Measurements from ENCODE around the gene TRMU. TPM values are rescaled to one million over a fixed set of nuclear protein-coding genes. Genes with fewer than 3 reads are reported as not detected.
"Not testable (repeated sequence)": the region's sequence is repeated elsewhere in the genome, so short reads cannot be mapped to it uniquely, and the experiment has no call there.

Gene TRMU
- total RNA-seq, 1 donor from 2014 or later: 43.5 TPM

DNA sequence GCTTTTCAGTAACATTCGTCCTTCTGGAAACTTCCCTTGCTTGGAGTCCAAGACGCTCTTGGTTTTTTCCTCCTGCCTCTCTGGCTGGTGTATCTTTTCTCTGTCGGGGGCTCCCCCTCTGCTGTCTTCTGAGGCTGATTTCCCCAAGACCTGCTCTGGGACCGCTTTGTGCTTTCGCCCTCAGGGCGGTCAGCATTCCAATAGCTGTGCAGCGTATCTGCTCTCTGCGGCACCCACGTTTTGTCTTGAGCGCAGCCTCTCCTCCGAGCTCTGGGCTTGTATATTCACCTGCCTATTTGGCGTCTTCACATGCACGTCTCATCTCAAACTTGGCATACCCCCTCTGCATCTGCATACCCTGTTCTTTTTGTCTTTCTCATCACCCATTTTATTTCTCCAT is 36.4 kb upstream of the TRMU start:
- no peak for DNase-seq (ENCODE audit: low spot score)

DNA sequence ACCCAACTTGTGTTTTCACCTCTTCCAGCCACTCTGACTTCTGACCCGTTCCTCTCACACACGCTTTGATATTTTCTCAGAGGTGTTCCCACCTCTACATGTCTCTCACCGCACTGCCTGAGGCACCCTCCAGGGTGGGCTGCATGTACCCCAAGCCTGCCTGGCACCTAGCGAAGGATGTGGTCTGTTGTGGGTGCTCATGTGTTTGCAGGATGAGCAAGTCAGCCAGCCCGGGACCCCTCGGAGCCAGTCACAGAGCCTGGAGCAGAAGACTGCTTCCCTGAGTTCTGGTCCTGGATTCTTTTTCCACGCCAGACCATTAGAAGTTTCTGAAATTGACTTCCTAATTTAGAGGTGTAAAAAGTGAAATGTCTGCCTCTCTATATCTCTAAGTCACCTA is 35.0 kb upstream of the TRMU start:
- no peak for DNase-seq (ENCODE audit: low spot score)

DNA sequence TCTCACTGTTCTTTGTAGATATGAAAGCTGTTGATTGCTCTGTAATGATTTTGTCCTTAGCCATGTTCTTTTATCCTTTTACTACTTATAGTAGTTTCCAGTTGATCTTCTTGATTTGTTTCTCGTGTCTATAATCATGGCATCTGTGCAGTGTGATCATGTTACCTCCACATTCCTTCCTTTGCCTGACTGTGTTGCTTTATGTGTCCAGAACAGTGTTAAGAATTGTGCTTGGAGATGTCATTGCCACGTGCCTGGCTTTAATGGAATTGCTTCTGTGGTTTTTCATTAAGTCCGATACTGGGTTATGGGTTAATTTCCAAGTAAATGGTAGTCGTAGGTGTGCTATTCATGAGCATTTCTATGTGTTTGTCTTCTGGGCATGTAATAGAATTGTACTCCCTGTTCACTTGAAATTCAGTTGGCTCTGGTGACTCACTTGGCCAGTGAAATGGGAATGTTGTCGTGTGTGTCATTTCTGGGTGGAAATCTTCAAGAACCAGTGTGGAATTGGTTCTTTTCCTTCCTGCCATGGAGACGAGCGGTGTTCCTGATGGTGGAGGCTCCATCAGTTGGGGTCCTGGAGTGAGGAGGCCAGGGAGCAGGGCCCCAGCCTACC is 32.1 kb upstream of the TRMU start:
- DNase-seq (ENCODE audit: low spot score): no peak

DNA sequence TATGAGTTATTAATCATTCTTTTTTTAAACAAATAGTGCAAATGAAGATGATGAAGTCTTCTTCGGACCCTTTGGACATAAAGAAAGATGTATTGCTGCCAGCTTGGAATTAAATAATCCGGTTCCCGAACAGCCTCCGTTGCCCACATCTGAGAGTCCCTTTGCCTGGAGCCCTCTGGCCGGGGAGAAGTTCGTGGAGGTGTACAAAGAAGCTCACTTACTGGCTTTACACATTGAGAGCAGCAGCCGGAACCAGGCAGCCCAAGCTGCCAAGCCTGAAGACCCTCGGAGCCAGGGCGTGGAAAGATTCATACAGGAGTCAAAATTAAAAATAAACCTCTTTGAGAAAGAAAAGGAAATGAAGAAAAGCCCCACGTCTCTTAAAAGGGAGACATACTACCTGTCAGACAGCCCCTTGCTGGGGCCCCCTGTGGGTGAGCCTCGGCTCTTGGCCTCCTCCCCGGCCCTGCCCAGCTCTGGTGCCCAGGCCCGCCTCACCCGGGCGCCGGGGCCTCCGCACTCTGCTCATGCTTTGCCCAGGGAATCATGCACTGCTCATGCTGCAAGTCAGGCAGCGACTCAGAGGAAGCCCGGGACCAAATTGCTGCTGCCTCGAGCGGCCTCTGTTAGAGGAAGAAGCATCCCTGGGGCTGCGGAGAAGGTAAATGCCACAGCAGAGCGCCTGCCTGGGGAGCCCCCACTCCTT is 27.1 kb upstream of the TRMU start:
- no peak for DNase-seq (ENCODE audit: low spot score)

DNA sequence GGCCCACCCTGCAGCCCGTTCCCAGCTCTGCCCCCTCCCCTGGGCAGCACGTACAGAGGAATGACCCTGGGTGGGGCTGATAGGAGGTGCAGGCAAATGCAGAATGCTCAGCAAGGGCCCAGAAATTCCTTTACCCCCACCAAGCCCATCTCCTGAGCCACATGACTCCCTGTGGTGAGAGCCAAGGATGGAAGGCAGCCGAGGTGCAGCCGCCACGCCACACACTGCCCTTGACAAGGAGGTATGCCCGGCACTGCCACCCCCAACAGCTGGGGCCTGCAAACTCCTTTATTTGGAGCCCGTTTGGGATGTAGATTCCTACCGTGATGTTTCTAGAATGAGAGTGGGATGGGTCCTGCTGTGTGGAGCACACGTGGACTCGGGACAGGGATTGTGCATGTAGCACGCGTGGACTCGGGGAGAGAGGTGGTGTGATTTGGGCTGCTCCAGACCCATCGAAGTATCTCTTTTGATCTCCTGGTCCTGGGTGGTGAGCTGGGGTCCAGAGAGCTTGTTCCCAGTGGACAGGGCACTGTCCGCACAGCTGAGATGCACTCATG is 25.9 kb upstream of the TRMU start:
- no peak for DNase-seq (ENCODE audit: low spot score)

DNA sequence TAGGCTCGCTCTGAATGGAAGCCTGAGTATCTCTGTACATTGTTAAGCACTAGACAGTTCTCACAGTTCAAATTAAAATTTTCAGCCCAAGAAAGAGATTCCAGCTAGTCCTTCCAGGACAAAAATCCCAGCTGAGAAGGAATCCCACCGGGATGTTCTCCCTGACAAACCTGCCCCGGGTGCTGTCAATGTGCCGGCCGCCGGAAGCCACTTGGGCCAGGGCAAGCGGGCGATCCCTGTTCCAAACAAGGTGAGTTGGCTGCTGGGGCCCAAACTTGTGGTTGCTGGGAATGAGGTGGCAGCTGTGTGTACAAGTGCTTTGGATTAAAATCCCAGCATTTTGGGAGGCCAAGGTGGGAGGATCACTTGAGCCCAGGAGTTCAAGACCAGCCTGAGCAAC is 23.5 kb upstream of the TRMU start:
- DNase-seq (ENCODE audit: low spot score): no peak

DNA sequence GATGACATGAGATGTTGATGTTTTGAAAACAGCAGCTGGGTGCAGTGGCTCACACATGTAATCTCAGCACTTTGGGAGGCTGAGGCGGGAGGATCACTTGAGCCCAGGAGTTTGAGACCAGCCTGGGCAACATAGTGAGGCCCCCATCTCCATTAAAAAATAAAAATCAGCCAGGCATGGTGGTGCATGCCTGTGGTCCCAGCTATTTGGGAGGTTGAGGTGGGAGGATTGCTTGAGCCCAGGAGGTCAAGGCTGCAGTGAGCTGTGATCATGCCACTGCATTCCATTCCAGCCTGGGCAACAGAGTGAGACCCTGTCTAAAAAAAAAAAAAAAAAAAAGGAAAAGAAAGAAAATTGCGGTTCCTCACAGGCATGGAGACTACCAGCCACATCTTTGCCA is 22.7 kb upstream of the TRMU start:
- not testable (repeated sequence) for DNase-seq (ENCODE audit: low spot score)

DNA sequence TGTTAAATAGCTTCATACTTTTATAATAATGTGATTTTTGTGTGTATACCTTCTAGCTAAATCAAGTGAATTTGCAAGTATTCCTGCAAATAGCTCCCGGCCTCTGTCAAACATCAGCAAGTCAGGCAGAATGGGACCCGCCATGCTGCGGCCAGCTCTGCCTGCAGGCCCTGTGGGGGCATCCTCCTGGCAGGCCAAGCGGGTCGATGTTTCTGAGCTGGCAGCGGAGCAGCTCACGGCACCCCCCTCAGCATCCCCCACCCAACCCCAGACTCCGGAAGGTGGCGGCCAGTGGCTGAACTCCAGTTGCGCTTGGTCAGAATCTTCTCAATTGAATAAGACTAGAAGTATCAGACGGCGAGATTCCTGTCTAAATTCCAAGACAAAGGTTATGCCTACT is 19.5 kb upstream of the TRMU start:
- DNase-seq (ENCODE audit: low spot score): no peak

DNA sequence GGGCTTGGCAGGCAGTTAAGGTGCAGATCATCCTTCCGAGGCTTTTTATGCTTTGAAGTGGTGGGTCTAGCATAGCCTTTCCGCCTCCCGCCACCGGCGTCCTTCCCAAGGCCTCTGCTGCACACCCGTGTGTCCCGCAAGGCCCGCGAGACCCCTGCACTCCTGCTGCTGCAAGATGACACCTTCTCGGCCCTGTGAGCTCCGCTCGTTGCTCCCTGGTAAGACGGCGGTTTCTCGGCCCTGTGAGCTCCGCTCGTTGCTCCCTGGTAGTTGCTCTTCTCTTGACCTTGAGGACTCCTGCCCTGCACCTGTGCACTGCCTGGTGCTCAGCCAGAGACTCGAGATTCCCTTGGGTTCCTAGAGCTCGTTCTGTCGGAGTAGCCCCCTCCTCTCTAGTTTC is 17.9 kb upstream of the TRMU start:
- DNase-seq (ENCODE audit: low spot score): no peak

DNA sequence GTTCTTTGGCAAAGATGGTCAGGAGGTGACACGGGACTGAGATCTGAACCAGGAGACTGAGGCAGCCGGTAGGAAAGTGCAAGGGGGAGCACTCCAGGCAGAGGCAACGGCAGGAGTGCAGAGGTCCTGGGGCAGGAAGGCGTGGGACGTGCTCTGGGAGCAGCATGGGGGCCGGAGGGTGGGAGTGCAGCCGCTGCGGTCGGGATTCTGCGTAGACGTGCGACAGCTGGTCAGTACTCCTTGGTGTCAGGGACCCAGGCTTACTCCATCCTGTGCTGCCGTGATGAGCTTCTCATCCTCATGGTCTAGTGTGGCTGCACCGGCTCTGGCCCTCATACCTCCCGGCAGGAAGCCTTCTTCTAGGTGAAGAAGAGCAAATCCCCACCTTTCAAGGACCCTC is 16.9 kb upstream of the TRMU start:
- DNase-seq (ENCODE audit: low spot score): no peak

DNA sequence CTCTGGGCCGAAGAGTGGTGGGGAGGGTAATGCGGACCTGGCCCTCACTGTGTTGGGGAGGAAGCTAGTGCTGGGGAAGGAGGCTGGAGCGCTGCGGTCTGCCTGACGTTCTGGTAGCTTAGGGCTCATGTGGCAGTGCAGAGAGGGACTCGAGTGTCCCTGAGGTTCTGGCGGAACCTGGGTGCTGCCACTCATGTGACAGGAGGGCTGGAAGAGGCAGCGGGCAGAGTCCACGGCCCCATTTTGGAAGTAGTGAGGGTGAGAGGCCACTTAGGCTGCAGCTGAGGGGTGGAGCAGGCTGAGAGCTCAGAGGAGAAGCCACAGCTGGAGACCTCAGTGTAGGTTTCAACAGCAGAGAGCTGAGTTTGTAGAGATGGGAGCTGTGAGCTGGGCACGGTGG is 16.2 kb upstream of the TRMU start:
- no peak for DNase-seq (ENCODE audit: low spot score)

DNA sequence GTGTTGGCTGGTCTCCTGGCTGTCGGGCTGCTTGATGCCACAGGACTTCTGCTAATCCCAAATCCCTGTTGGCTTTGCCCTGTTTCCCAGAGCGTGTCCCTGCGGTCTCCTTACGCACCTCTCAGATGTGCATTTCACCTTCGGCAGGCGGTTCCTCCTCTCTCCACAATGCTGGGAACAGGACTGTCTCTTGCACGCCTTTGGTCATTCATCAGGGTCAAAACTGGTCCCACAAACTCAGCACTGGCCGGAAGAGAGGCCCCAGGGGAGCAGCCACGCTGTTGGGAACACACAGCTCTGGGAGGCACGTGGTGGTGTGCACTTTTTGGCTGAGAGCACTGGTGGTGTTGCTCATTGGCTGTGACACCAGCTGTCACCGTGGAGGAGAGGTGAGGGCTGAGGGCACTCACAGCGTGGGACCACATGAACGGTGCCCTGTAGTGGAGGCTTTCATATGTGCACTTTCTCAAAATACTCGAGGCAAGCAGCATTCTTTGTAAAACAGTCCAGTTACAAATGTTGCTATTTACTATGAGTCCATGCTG is 15.3 kb upstream of the TRMU start:
- no peak for DNase-seq (ENCODE audit: low spot score)

DNA sequence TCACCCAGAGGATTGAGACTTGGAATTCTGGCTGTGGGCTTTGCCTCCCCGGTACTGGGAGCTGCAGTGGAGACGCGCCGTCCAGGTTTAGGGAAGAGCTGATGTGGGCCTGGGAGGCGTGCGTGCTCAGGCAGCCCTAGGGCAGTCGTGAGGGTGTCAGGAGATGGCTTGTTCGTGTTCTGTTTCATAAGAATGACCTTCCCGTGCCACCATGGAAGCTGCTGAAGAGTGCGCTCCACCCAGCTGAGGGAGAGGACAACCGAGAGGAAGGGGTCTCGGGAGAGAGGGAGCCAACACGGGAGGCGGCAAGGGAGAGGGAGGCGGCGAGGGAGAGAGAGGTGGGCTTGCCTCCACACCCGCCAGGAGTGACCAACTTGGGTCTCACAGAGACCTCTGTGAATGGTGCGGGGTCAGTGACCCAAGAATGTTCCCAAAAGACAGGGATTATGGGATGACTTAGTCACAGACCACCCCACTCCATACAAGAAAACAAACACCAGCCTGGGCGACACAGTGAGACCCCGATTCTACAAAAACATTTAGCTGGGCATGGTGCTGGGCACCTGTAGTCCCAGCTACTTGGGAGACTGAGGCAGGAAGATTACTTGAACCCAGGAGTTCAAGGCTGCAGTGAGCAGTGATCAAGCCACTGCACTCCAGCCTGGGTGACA is 14.7 kb upstream of the TRMU start:
- DNase-seq (ENCODE audit: low spot score): no peak

DNA sequence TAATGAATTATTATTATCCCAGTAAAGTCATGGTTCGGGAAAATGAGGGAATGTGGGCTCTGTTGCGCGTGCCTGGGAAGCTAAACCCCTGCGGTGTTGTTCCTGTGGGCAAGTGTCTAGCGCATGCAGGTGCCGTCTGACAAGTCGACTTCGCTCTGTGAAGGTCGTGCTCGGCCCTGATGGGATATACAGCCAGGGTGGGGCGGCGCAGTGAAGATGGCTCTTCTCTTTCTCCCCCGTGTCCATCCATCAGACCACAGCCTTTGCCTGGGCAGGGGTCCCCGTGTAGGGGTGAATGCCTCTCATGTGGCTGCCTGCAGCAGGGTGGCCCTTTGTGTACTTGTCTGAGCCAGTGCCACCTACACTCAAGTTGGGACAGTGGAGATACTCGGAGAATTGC is 12.8 kb upstream of the TRMU start:
- no peak for DNase-seq (ENCODE audit: low spot score)

DNA sequence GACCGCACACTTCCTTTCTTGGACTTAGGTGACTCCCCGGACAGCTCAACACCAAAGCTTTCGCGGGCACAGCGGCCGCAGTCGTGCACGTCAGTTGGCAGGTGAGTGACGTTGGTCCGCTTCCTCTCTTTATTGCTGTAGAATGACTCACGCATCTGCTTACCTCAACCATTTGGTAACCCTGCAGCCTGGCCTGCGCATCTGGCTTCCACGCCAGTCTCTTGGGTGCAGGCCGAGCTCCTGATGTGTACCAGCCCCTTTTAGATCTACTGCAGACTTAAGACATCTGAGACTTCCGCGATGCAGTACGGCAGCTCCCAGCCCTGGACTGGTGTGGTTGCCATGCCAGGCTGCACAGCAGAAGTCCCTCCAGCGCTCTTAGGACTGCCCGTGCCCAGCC is 12.4 kb upstream of the TRMU start:
- DNase-seq (ENCODE audit: low spot score): no peak

DNA sequence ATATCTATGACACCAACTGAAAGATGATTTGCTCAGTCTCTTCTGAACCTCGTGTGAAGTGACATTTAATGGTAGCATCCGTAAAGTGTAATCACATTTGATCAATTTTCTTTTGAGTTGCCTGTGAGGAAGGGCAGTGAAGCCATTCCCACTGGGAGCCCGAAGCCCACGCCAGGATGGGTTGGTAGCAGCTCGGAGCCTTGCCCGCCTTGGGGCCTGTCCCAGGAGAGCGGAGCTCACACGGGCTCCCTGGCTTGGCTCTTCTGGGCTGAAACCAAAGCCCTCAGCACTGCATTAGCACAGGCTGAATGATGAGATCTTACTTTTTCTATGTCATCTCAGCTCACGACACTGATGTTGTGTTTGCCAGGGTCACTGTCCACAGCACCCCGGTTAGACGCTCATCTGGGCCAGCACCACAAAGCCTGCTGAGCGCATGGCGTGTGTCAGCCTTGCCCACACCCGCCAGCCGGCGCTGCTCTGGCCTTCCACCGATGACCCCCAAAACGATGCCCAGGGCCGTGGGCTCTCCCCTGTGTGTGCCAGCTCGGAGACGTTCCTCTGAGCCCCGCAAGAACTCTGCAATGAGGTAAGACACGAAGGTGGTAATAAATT is 9.3 kb upstream of the TRMU start:
- DNase-seq (ENCODE audit: low spot score): no peak

DNA sequence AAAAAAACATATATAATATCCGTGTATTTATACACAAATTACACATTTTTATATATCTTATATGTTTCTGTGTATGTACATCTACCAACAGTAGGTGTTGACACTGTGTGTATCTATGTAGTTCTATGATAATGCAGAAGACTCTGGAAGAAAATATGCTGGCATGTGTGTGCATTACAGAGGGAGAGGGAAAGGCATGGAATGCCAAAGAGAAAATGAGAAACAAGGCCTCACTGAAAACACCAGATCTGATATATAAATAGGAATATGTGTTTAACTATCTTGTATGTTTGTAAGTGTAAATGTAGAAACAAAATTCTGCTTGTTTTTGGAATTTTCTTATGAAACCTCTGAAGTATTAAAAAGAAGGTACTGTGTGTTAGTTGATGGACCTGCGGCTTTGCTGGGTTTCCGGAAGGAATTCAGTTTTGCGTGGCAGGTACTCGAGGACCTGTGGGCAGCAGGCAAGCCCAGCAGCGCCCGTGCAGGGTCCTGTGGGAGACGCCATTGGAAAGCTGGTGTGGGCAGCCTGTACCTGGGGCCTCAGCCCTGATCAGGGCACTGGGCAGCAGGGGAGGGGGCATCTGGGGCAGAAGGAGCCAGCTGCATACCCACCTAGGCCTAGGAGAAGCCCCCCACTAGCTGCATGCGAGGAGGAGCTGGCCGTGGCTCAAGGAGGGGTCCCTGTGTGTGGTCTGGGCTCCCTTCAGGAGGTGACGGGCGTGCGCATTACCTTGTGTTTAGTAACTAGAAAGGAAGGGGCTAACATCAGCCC is 7.6 kb upstream of the TRMU start:
- no peak for DNase-seq (ENCODE audit: low spot score)

DNA sequence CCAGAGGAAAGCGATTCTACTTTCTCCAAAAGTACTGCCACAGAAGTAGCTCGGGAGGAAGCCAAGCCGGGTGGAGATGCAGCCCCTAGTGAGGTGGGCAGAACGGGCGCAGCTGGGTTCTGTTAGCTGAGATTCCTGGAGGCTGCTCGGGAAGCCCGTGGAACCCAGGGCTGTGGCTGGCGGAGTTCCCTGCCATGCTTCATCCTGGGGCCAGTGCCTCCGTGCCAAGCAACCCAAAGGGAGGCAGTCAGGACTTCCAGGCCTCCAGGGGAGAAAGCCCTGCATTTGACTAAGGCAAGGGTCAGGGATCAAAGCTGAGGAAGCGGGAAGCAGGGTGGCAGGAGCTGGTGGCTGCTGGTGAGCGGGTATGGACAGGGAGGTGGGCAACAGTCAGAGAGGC is 6.7 kb upstream of the TRMU start:
- no peak for DNase-seq (ENCODE audit: low spot score)

DNA sequence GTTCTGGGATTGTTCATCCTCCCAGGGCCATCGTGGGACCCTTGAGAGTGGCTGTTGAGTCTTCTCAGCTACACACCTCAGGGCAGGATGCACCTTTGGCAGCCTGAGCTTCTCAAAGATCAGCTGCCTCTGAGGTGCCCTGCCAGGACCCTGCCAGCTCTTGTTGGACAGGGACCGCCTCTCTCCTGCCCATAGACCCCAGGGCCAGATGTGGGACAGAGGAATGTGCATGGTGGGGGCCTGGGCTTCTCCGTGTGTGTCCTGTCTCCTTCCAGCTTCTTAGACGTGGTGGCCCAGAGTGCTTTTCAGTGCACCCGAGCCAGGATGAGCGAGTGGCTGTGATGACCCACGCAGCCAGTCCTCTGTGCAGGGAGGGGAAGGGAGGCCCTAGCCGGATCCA is 5.9 kb upstream of the TRMU start:
- no peak for DNase-seq (ENCODE audit: low spot score)

DNA sequence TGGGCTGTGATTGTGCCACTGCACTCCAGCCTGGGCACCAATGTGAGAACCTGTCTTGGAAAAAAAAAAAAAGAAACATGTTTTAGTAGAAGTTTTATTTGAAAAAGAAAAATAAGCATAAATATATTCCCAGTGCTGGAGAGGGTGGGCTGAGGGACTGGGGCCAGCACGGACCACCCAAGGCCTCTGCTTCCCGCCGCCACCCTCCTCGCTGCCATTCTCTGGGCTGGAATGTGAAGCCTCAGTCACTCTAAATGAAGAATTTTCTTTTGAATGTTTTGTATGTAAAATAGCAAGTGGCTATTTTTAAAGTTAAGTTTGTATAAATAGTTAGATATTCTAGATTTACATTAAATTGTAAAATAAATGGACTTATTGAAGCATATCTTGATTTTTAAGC is 5.1 kb upstream of the TRMU start:
- no peak for DNase-seq (ENCODE audit: low spot score)

DNA sequence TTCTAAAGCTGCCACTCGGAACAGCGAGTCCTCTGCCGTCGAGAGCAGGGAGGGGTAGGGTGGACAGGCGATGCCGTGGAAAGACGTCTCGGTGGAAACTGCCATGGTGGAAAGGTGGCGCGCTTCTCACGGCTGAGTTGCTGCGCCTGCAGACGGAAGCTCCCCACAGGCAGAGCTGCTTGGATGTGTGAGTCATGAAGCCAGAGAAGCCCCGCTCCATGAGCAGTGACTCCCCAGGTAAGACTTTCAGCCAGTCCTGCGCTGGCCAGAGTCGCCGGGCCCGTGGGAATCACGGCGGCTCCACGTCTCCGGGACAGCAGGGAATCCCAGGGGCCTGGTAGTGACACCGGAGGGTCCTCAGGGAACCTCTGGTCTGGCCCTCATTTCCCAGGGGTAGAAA is 4.0 kb upstream of the TRMU start:
- no peak for DNase-seq (ENCODE audit: low spot score)
